ENCODE results near the gene GSTM4. TPM values are rescaled to one million over a fixed set of nuclear protein-coding genes. Genes with fewer than 3 reads are reported as not detected.
"Not testable (repeated sequence)": the region's sequence is repeated elsewhere in the genome, so short reads cannot be mapped to it uniquely, and the experiment has no call there.

The GSTM4 gene
- polyA plus RNA-seq, 1 donor from 2014 or later = 22.3 TPM

GRCh38 chr1:109659997-109660690 lies 4.2 kb downstream of the GSTM4 start:
- peaks cover 7 to 13% (median 9%) of the 10 kb centered on the region in 3 donors for H3K4me1 Mint-ChIP-seq

GRCh38 chr1:109660691-109661026 lies 4.8 kb downstream of the GSTM4 start:
- H3K27ac Mint-ChIP-seq, H3K27me3 Mint-ChIP-seq, H3K4me1 Mint-ChIP-seq, H3K4me3 Mint-ChIP-seq, H3K36me3 Mint-ChIP-seq, H3K9me3 Mint-ChIP-seq: not testable (repeated sequence)

More at GRCh38 chr1:109659997-109660690, 4.2 kb downstream of the GSTM4 start:
- Mint-ChIP-seq H3K27me3 (no peaks in the 10 kb centered on the region), H3K4me3 (peak overlapping the region in 1 of 4 donors; percentile 58), H3K36me3 (peaks cover 2% of the 10 kb centered on the region), H3K9me3 (no peaks in the 10 kb centered on the region), H3K27ac (no peak overlapping the region)

- H3K27ac Mint-ChIP-seq = no peak overlapping the region
- H3K9me3 Mint-ChIP-seq = no peaks in the 10 kb centered on the region
- H3K4me3 Mint-ChIP-seq = no peak overlapping the region
- no peaks in the 10 kb centered on the region for H3K27me3 Mint-ChIP-seq
- peaks cover 2% of the 10 kb centered on the region for H3K36me3 Mint-ChIP-seq
- H3K4me1 Mint-ChIP-seq = peaks cover 2 to 4% (median 3%) of the 10 kb centered on the region in 3 donors
Measured at GRCh38 chr1:109661391-109661790, 5.5 kb downstream of the GSTM4 start.

- Mint-ChIP-seq H3K9me3 (no peaks in the 10 kb centered on the region), H3K27me3 (no peaks in the 10 kb centered on the region), H3K36me3 (peaks cover 6% of the 10 kb centered on the region), H3K27ac (no peak overlapping the region), H3K4me3 (no peak overlapping the region), H3K4me1 (peaks cover 0 to 10% (median 8%) of the 10 kb centered on the region in 3 donors)
Measured at GRCh38 chr1:109664671-109665070, 8.8 kb downstream of the GSTM4 start.

GRCh38 chr1:109667452-109668122 lies 11.7 kb downstream of the GSTM4 start, which contains the start of gene GSTM2:
Gene GSTM2, plus strand, starts transcription at chr1:109668057. Its CDS starts 59 bp downstream, at chr1:109668116.
- Mint-ChIP-seq H3K9me3 (no peaks in the 10 kb centered on the region), H3K27me3 (no peaks in the 10 kb centered on the region), H3K4me3 (peak within 1 kb of the TSS; percentile 42 to 91 (median 82)), H3K36me3 (peaks cover 9% of the 10 kb centered on the region), H3K4me1 (peaks cover 0 to 12% (median 8%) of the 10 kb centered on the region in 3 donors), H3K27ac (peak within 1 kb of the TSS in 1 of 3 donors; percentile 75)

GRCh38 chr1:109668123-109668775 lies 12.3 kb downstream of the GSTM4 start:
- Mint-ChIP-seq H3K4me1 (peaks cover 0 to 12% (median 8%) of the 10 kb centered on the region in 3 donors), H3K36me3 (peaks cover 8% of the 10 kb centered on the region), H3K27me3 (no peaks in the 10 kb centered on the region), H3K4me3 (peak overlapping the region; percentile 42 to 91 (median 82)), H3K27ac (peak overlapping the region in 1 of 3 donors; percentile 75), H3K9me3 (no peaks in the 10 kb centered on the region)

GRCh38 chr1:109669246-109669948 lies 13.5 kb downstream of the GSTM4 start:
- Mint-ChIP-seq H3K27me3 (no peaks in the 10 kb centered on the region), H3K36me3 (peaks cover 8% of the 10 kb centered on the region), H3K4me1 (peaks cover 0 to 12% (median 8%) of the 10 kb centered on the region in 3 donors), H3K4me3 (peak overlapping the region; percentile 10 to 89 (median 61)), H3K27ac (peak overlapping the region in 1 of 3 donors; percentile 9), H3K9me3 (no peaks in the 10 kb centered on the region)

- H3K9me3 Mint-ChIP-seq, H3K27me3 Mint-ChIP-seq, H3K27ac Mint-ChIP-seq, H3K36me3 Mint-ChIP-seq: not testable (repeated sequence)
- H3K4me3 Mint-ChIP-seq = peak overlapping the region in 2 of 4 donors; percentile 30 to 89
- peaks cover 0 to 12% (median 8%) of the 10 kb centered on the region in 3 donors for H3K4me1 Mint-ChIP-seq
Measured at GRCh38 chr1:109669949-109670302, 14.0 kb downstream of the GSTM4 start.

GRCh38 chr1:109671067-109671466 lies 15.2 kb downstream of the GSTM4 start:
- H3K9me3 Mint-ChIP-seq = no peaks in the 10 kb centered on the region
- H3K4me3 Mint-ChIP-seq = no peak overlapping the region
- no peak overlapping the region for H3K27ac Mint-ChIP-seq

GRCh38 chr1:109673861-109674260 lies 18.0 kb downstream of the GSTM4 start:
- H3K9me3 Mint-ChIP-seq, H3K4me1 Mint-ChIP-seq, H3K27me3 Mint-ChIP-seq, H3K27ac Mint-ChIP-seq, H3K36me3 Mint-ChIP-seq, H3K4me3 Mint-ChIP-seq: not testable (repeated sequence)

More at GRCh38 chr1:109671067-109671466, 15.2 kb downstream of the GSTM4 start:
- no peaks in the 10 kb centered on the region for H3K27me3 Mint-ChIP-seq
- peaks cover 0 to 12% (median 8%) of the 10 kb centered on the region in 3 donors for H3K4me1 Mint-ChIP-seq
- H3K36me3 Mint-ChIP-seq = peaks cover 8% of the 10 kb centered on the region

- H3K27me3 Mint-ChIP-seq, H3K4me1 Mint-ChIP-seq, H3K36me3 Mint-ChIP-seq, H3K27ac Mint-ChIP-seq, H3K9me3 Mint-ChIP-seq, H3K4me3 Mint-ChIP-seq: not testable (repeated sequence)
Measured at GRCh38 chr1:109676683-109677381, 20.9 kb downstream of the GSTM4 start.

- Mint-ChIP-seq H3K4me1 (peaks cover 0 to 1% (median 0%) of the 10 kb centered on the region in 3 donors), H3K27me3 (peaks cover 1% of the 10 kb centered on the region), H3K36me3 (peaks cover 2% of the 10 kb centered on the region), H3K9me3 (no peaks in the 10 kb centered on the region), H3K27ac (no peak overlapping the region), H3K4me3 (no peak overlapping the region)
Measured at GRCh38 chr1:109677459-109677858, 21.6 kb downstream of the GSTM4 start.

- not testable (repeated sequence) for H3K27me3 Mint-ChIP-seq, H3K9me3 Mint-ChIP-seq, H3K4me1 Mint-ChIP-seq, H3K36me3 Mint-ChIP-seq, H3K4me3 Mint-ChIP-seq, H3K27ac Mint-ChIP-seq
Measured at GRCh38 chr1:109678637-109679036, 22.7 kb downstream of the GSTM4 start.

- H3K9me3 Mint-ChIP-seq, H3K36me3 Mint-ChIP-seq, H3K27me3 Mint-ChIP-seq, H3K27ac Mint-ChIP-seq, H3K4me3 Mint-ChIP-seq, H3K4me1 Mint-ChIP-seq: not testable (repeated sequence)
Measured at GRCh38 chr1:109684777-109685176, 28.9 kb downstream of the GSTM4 start.

All from IgD-negative memory B cell (primary cell).